NAMALWA (cell line): ENCODE data around the gene SOD3.

ENCODE experiments used
- DNase-seq: peaks from one replicate; pipeline ENCODE4 v3.0.0-alpha.2; 2015; ENCODE audit warnings: low spot score

The SOD3 gene

GRCh38 chr4:24801136-24801855, 5.9 kb downstream of the SOD3 start:
- DNase-seq = no peak

GRCh38 chr4:24802648-24803047, 7.3 kb downstream of the SOD3 start:
- no peak for DNase-seq

GRCh38 chr4:24805067-24805466, 9.7 kb downstream of the SOD3 start:
- DNase-seq = no peak

- DNase-seq = peak; percentile 3
Observed at GRCh38 chr4:24805566-24805965, 10.2 kb downstream of the SOD3 start.

DNA sequence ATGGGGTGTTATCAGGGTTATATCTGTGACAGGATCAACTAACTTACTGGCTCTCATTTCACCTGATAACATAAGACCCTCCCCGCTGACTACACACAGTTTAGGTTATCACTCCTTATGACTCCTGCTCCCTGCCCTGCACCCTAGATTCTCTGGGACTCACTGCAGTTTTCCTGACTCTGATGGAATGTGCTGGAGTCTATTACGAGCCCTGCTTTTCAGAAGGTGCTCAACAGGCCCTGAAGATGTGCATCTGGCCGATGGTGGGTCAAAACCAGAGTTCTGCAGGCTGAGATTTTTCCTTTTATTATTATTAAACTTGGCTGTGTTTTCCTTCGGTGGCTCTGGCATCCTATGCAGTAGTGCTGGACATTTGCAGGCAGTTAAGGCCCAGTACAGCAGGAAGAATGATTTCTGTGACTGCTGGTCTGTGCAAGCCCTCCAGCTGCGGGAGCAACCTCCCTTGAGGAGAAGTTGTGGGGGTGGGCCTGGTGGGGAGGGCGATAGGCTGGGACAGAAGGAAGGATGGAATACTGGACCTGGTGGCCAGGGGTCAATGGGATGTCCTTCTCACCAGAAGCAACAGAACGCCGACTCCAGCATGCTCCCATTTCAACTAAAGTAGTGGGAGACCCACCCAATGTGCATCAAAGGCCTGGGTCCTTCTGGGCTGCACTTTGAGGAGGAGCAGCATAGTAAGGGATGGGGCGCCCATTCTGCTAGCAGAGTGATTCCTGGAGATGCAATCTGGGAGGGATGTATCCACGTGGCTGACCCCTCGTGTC, 11.0 kb downstream of the SOD3 start:
- DNase-seq = no peak

- DNase-seq = no peak
Observed at GRCh38 chr4:24807611-24808010, 12.2 kb downstream of the SOD3 start.

- no peak for DNase-seq
Observed at GRCh38 chr4:24808261-24808660, 12.9 kb downstream of the SOD3 start.

GRCh38 chr4:24808955-24809354, 13.6 kb downstream of the SOD3 start:
- no peak for DNase-seq

DNA sequence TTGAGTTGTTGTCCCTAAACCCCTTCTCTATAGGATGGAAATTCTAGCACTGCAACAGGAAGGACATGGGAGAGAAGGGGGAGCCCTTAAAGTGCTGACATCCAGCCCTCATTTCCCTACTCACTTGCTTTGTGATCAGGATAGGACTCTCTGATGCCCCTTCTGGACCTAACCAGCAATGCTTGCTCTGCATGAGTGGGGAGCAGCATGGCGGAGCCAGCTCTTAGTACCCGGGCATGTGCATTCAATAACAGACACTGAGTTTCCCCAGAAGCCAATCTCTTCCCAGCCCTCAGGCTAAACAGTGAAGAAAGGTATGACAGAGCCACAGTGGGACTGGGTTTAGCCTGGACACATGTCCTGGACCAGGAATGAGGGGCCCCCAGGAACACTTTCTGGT, 14.0 kb downstream of the SOD3 start:
- peak; percentile 22 for DNase-seq

DNA sequence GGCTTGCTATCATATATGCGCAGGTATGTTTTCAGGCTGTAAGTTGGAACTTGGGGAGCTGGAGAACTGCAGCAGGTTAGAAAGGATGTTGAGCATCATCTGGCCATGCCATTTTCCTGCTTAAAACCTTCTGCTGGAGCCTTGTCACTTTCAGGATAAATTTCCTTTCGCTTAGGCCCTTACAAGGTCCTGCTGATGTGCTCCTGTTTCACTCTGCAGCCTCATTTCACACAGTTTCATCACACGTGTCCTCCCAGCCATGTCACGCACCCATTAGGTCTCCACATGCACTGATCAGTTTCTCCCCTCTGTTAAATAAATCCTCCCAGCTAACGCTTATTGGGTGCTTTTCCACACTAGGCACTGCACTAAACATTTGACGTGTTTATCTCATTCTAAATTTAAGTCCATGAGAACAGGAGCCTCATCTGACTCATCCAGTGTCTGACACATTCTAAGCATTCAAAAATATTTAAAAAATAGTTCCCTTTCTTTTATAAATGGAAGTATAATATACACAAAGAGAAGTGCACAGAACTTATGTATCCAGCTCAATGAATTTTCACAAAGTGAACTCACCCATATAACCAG, 14.5 kb downstream of the SOD3 start:
- DNase-seq = no peak

- no peak for DNase-seq
Observed at GRCh38 chr4:24810871-24811631, 15.7 kb downstream of the SOD3 start.

GRCh38 chr4:24813732-24814131, 18.4 kb downstream of the SOD3 start:
- no peak for DNase-seq

GRCh38 chr4:24816797-24817196, 21.4 kb downstream of the SOD3 start:
- DNase-seq = no peak

DNA sequence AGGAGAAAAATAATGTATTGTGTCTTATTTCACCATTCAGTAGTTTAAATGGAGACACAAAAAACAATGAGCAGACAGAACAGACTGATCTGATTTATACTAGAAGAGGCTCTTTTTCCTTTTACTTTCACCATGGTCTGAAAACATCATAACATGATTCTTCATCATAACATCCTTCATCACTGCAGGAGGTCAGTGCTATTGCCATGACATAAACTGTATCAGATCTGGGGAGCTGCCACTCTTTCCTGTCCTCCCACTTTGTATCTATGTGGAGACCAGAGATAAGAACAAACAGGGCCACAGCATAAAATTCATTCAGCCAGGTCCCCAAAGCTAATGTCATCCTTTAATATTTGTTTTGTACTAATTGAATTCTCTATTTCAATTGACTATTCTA, 25.2 kb downstream of the SOD3 start:
- no peak for DNase-seq

DNA sequence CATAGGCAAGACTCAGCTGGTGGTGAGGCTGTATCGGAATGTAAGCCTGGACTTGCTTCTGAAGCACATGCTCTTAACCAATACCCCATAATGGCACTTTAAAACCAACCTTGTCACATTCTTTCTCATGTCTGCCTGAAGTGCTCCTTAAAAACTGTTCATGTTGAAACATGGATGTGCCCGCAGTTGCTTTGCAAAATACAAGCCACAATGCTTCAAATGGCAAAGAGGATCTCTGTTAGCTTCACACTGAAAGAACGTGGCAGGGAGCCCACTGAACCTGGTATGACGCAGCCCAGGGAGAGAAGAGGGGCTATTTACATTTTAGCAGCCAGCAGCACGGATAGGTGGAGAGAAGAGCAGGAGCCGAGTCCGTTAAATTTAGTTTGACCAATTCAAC, 29.3 kb downstream of the SOD3 start:
- DNase-seq = no peak

GRCh38 chr4:24831637-24832036, 36.3 kb downstream of the SOD3 start:
- DNase-seq = no peak

- no peak for DNase-seq
Observed at GRCh38 chr4:24835696-24836095, 40.3 kb downstream of the SOD3 start.

- DNase-seq = no peak
Observed at GRCh38 chr4:24836661-24837242, 41.4 kb downstream of the SOD3 start.

GRCh38 chr4:24837336-24837735, 42.0 kb downstream of the SOD3 start:
- DNase-seq = no peak

- DNase-seq = no peak
Observed at GRCh38 chr4:24837781-24838180, 42.4 kb downstream of the SOD3 start.

GRCh38 chr4:24840362-24840761, 45.0 kb downstream of the SOD3 start:
- no peak for DNase-seq
